ENCODE results near the gene ADAMTSL2.

The ADAMTSL2 gene

DNA sequence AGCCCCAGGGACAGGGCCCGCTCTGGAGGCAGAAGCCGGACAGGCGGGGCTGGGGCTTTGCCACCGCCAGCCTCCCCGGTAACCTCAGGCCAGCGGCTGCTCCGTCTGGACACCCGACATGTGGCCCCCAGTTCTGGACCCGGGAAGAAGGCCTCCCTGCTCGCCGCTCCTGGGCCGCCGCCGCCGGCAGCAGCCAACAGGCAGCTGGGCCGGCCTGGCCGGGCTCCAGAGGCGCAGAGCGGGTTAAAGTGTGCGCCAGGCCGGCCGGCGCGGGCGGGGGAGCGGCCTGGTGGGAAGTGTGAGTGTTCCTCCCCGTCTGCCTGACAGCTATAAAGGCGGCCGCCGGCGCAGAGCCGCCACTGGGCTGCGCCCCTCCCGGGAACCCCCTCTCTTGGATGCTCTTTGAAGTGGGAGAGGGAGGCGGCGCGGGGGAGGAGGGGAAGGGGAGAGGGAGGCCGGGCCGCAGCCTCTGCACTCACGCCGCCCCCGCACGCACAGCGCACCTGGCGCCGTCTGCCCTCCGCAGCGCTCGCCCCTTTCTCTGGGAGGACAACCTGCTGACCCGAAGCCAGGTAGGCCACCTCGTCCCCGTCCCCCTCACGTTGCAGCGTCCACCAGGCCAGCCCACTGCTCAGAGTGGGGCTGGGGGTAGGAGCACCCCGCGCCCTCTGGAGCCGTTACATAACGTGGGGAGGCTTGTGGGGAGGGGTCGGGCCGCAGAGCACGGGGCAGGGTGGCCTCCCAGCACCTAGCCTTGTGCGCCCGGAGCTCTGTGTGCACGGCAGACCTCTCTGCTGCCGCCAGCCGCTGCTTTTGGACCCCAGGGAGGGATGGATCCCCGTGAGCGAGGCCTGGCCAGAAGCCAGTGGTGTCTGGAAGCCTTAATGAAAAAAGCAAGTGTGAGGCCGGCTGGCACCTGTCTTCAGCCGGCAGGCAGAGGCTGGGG lies at the start of gene ADAMTSL2:
ADAMTSL2 (plus strand) TSS at position 359 of the 946 bp plus-strand sequence. CDS start 2,009 bp downstream, outside the sequence.
- DNase-seq: peak; percentile 24

- no peak for DNase-seq
These were observed 48.8 kb upstream of the ADAMTSL2 start for GRCh38 chr9:133485531-133486260.

DNA sequence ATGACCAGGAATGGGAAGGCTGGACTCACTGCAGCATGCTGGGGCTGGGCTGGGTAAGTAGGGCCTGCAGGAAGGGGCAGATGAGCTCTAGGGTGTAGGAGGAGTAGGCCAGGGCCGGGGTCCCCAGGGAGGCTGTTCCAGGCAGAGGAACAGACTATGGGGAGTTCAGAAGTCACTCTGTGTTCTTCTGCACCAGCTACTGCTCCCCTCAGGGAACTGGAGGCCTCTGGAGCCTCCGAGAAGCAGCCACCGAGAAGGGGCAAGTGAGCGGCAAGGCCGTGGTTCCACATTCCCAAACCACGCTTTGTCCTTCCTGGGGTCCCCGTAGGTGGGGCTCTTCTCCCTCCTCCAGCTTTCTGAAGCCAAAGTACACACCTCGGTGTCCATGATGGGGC lies 47.2 kb upstream of the ADAMTSL2 start:
- no peak for DNase-seq

- DNase-seq: no peak
These were observed 45.7 kb upstream of the ADAMTSL2 start for GRCh38 chr9:133488686-133489252.

DNA sequence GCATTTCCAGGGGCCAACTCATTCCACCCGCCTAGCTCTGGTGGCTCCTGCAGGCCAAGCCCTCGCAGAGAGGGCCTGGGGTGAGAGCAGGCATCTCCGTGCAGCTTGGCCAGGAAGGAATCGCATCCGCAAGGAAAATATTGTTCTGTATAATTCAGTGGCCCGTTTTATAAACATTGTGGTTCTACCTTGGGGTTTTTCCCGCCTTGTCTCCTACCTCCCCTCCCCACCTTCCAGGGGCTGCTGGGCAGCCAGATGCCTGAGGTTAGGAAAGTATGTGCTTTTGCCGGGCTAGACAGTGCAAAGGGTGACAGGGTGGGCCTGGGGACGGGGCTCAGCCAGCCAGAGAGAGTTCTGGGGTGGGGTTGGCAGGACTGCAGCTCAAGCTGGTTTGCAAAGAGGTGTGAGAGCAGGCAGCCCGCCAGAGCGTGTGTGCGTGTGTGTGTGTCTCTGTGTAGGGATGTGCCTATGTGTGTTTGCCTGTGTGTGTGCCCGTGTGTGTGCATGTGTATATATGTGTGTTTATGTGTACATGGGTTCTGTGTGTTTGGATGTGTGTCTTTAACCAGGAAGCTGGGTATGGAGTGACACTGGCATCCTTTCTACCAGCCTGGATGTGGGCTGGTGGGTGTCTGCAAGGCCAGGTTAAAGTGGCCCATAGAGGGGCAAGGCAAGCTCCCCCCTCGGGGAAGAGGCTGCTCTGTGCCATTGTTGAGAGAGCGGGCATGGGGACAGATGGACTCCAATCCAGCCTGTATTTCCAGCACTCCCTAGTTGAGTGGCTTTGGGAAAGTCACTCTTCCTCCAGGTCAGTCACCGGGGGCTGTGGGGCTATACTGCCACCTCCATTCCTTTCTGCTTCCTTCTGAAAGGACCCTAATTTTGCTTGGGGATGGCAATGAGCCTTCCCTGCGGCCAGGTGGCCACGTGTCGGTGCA lies 45.0 kb upstream of the ADAMTSL2 start:
- DNase-seq: no peak

DNA sequence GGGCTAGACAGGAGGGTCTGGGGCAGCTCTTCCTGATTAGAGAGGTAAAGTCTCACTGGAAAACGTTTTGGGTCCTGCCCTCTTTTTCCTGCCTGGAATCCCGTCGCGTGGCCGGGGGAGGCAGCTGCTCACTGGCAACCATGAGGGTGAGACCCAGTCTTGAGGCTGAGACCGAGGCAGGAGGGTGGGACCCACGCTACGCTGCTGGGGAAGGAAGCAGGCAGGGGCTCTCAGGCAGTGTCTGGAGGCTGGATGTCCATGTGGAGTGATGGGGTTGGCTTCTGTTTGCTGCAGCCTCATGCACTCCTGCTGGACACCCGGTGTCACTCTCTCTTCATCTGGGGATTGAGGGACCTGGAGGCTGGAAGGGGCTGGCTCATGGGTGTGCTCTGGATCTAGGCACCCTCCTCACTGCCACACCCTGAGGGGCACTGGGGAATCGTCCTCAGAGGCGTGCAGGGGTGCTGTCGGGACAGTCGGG lies 44.3 kb upstream of the ADAMTSL2 start:
- DNase-seq: no peak

GRCh38 chr9:133490865-133491655 lies 43.4 kb upstream of the ADAMTSL2 start:
- DNase-seq: no peak

GRCh38 chr9:133491656-133491925 lies 42.9 kb upstream of the ADAMTSL2 start:
- DNase-seq: no peak

DNA sequence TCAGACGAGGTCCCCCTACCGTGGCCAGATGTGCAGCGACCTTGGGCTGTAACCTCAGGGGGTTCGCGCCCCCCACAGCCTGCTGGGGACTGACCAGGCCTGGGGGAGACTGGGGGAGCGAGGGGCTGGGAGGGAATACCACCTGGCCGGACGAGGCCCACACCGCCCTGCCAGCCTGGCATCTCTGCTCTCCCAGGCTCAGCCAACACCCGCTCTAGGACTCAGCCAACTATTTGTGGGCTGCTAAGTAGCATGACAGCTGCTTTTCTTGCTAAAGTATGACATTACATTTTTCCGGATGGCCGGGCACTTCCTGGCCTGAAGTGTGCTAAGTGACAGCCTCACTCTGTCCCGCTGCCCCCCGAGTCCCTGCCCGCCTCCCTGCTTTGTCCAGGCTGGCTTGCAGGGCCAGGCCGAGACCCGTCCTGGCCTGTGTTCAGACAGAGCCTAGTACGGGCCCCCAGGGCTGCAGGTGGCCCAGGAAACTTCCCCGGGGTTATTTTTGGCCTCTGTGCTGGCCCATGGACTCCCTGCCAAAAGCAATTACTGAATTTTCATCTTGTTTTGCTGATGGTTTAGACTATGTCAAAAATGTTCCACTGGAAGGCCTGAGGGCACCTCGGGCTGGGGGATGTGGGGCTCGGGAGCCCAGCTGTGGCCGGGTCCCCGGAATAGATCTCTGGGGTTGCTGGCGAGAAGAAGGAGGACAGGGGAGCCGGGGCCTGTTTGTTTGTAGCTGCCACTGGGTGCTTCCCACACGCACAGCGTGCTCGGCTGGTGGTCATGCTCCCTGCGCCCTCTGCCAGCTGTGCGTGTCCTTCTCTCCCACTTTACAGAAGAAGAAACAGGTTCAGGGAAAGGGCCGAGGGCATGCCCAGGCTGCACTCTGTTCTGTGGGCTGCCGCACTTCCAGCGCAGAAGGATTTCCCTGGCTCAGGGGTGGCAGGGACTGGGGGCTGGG lies 42.2 kb upstream of the ADAMTSL2 start:
- DNase-seq: no peak

DNA sequence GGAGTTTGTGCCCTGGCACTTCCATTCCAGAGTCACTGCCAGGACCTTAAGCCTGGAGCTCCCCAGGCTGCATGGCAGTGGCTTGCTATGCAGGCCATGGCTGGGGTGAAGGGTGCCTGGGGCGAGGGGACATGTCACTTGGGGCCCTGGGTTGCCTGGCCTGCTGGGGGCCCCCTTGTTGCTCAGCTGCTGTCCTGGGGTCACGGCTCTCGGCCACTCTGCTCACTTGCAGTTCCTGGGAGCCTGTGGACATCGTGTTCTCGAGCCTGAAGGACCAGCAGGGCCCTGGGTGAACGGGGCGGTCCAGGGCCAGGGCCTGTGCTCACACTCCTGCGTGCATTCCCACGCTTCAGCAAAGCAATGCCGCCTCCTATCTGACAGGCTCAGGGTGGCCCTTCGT lies 41.1 kb upstream of the ADAMTSL2 start:
- no peak for DNase-seq

- DNase-seq: no peak
These were observed 40.5 kb upstream of the ADAMTSL2 start for GRCh38 chr9:133493845-133494540.

- no peak for DNase-seq
These were observed 39.7 kb upstream of the ADAMTSL2 start for GRCh38 chr9:133494636-133495326.

DNA sequence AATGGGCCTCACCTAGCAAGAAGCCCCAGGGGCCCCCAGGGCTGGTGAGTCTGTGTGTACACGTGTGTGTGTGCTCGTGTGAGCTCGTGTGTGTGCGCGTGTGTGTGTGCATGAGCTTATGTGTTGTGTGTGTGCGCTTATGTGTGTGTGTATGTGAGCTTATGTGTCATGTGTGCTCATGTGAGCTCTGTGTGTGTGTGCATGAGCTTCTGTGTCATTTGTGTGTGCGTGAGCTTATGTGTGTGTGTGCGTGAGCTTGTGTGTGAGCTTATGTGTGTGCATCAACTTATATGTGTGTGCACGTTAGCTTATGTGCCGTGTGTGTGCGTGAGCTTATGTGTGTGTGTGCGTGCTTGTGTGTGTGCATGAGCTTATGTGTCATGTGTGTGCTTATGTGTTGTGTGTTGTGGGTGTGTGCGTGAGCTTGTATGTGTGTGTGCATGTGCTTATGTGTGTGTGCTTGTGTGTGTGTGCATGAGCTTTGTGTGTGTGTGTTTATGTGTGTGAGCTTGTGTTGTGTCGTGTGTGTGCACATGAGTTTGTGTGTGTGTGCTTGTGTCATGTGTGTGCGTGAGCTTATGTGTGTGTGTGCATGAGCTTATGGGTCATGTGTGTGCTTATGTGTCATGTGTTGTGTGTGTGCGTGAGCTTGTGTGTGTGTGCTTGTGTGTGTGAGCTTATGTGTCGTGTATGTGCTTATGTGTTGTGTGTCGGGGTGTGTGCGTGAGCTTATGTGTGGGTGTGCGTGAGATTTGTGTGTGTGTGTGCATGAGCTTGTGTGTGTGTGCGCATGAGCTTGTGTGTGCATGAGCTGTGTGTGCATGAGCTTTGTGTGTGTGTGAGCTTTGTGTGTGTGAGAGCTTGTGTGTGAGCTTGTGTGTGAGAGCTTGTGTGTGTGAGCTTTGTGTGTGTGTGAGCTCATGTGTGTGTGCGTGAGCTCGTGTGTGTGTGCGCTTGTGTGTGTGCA lies 38.9 kb upstream of the ADAMTSL2 start:
- no peak for DNase-seq

DNA sequence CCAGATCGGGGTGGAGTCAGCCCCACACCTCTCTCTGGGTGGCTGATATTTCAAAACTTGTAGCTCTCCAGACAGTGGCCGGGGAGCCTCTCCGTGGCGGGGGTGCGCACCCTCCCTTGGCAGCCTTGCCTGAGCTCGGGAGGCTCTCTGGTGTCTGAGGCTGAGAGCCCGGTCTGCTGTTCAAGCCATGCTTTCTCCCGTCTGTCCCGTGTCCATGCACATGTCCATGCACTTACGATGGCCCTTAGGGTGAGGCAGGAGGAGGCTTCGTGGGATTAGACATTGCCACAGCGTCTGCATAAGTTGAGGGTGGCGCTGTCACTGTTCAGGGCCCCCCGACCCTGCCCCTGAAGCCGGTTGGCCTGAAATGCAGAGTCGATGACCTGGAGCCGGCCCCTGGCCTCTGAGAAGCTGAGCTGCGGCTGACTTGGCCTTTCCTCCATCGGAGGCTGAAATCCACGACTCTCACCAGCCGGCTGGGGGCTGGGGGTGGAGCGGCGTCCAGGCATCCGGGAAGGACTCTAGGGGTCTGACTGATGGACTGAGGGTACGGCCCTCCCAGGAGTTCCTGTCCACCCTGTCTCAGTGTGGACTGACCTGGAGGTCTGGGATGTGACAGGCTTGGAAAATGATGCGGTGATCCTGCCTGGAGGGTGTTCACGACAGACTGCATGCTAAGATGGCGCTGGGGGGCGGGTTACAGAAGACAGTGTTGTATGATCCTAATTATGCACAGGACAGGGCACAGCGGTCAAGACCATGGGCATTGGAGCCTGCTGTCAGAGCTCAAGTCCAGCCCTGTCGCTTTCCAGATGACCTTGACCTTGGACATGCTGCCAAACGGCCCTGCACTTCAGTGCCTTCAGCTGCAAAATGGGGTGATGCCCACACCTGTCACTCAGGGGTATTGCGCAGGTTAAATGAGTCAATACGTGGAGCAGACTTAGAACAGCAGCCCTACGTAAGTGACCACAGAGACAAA lies 37.4 kb upstream of the ADAMTSL2 start:
- DNase-seq: no peak

DNA sequence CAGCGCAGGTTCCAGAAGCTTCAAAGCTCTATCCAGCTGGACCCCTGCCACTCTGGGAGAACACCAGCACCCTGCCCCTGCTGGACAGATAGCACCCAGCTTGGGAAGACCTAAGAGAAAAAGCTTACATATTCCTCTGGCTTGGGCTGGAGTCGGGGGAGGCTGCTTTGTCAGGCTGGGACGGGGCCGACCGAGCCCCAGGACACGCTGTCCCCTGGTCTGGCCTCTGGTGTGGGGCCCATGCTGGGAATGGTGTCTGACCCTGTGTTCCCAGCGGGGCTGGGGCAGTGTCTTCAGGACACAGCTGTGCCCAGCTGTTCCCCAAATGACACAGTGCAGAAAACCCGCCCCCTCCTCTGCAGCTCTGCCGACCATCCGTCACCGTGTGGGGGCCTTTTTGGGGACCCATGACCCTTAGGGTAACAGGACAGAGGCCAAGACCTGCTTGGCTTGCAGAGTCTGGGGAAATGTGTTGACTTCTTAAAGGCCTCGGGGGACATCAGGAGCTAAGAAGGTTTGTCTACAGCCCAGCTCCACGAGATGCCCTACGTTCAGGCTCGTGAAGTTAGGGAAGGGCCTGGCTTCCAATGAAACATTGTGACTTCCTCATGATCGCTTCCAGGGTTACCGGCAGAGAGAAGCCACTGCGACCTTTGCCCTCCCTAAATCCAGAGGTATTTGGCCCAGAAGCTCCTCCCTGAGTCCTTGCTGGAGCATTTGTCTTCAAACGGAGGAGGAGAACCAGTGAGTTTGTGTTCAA lies 35.2 kb upstream of the ADAMTSL2 start:
- no peak for DNase-seq

GRCh38 chr9:133499892-133500270 lies 34.6 kb upstream of the ADAMTSL2 start:
- DNase-seq: no peak

Data from CD4-positive, alpha-beta T cell treated with Interleukin-4 for 4 hours (primary cell).